A549 (cell line): ENCODE results near the gene ELAC2. TPM values are rescaled to one million over a fixed set of nuclear protein-coding genes. Genes with fewer than 3 reads are reported as not detected.

Experiments
- ATAC-seq, 2 experiments: fragments of 200-7000 bp in 1 of 2; fragments of >200 bp in 1 of 2; cut with Nextera tagmentation in 1 of 2; cut with Tn5 transposase in 1 of 2; 3 replicates each; pipeline versions ENCODE4 v1.8.0 to v1.9.1; 2018 to 2020; ENCODE audit warnings: mild to moderate bottlenecking in 1 of 2, moderate library complexity in 1 of 2
- CTCF ChIA-PET: fragments of 300-600 bp; sonication (Branson Sonifier 250); formaldehyde crosslinking; extraction: SDS; loops from one replicate; lab custom pipeline; 2021; ENCODE audit warnings: antibody characterized with exemption, inconsistent platforms; lab: Yijun Ruan, JAX
- POLR2A ChIA-PET: fragments of 350-600 bp; formaldehyde crosslinking; extraction: SDS; loops from one replicate; lab custom pipeline; 2021; ENCODE audit warnings: antibody characterized with exemption, inconsistent platforms; lab: Yijun Ruan, JAX
- DNase-seq, 2 experiments: peaks; one replicate each; pipeline versions ENCODE4 v3.0.0 to v3.0.0-alpha.2; 2011 to 2016; ENCODE audit warnings: low read depth in 1 of 2, low spot score in 1 of 2
- FAIRE-seq: peaks from 2 replicates; lab custom pipeline; 2011; peaks lifted over from hg19 to GRCh38; lab: Jason Lieb, UNC
- H3K27ac ChIP-seq, 2 experiments: fragments of >200 bp; sonication (Bioruptor Twin); formaldehyde crosslinking; 3 replicates each; pipeline ENCODE4 v1.5.1; 2016 to 2017
- H3K4me1 ChIP-seq: fragments of >200 bp; sonication (Bioruptor Twin); formaldehyde crosslinking; 3 replicates; pipeline ENCODE4 v1.6.1; 2016
- H3K4me2 ChIP-seq: fragments of >200 bp; sonication (Bioruptor Twin); formaldehyde crosslinking; 3 replicates; pipeline ENCODE4 v1.6.1; 2016
- H3K4me3 ChIP-seq: fragments of >200 bp; sonication (Bioruptor Twin); formaldehyde crosslinking; 3 replicates; pipeline ENCODE4 v1.5.1; 2016
- H3K9me3 ChIP-seq: fragments of >200 bp; sonication (Bioruptor Twin); formaldehyde crosslinking; 3 replicates; pipeline ENCODE4 v1.6.1; 2016
- ATOH8 ChIP-seq: fragments of 250-450 bp; sonication (Bioruptor Pico); IDR thresholded peaks from 2 replicates; pipeline ENCODE4 v1.5.0; 2020; ENCODE audit warnings: low read depth, mild to moderate bottlenecking, moderate library complexity
- CBX8 ChIP-seq: fragments of 200-600 bp; sonication (generic); IDR thresholded peaks from 2 replicates; pipeline ENCODE4 v1.6.1; 2016
- CEBPB ChIP-seq, 2 experiments: fragments of >200 bp in 1 of 2; sonication (Bioruptor Twin) in 1 of 2; formaldehyde crosslinking in 1 of 2; IDR thresholded peaks; 2 replicates each; pipeline ENCODE4 v1.6.1; 2012 to 2016
- CHD2 ChIP-seq: fragments of 150-350 bp; IDR thresholded peaks from 2 replicates; pipeline ENCODE4 v1.6.1; 2014; ENCODE audit warnings: low read length; ENCODE audit not compliant: partially characterized antibody
- CHD4 ChIP-seq: fragments of 200-600 bp; sonication (generic); IDR thresholded peaks from 2 replicates; pipeline ENCODE4 v1.6.1; 2016; ENCODE audit warnings: antibody characterized with exemption, mild to moderate bottlenecking, borderline replicate concordance
- EHMT2 ChIP-seq: fragments of 200-600 bp; sonication (generic); IDR thresholded peaks from 2 replicates; pipeline ENCODE4 v1.6.1; 2016; ENCODE audit warnings: antibody characterized with exemption, low read depth, mild to moderate bottlenecking, moderate library complexity
- FOSL2 ChIP-seq, 2 experiments: fragments of 450-650 bp in 1 of 2; fragments of >200 bp in 1 of 2; sonication (Bioruptor Twin) in 1 of 2; formaldehyde crosslinking; IDR thresholded peaks; 2 replicates each; pipeline versions ENCODE4 v1.5.0 to v1.6.1; 2016 to 2020; ENCODE audit warnings: mild to moderate bottlenecking in 1 of 2, moderate library complexity in 1 of 2
- FOXS1 ChIP-seq: fragments of 250-450 bp; sonication (Bioruptor Pico); IDR thresholded peaks from 2 replicates; pipeline ENCODE4 v1.5.0; 2020; ENCODE audit warnings: mild to moderate bottlenecking, moderate library complexity
- GATA3 ChIP-seq: IDR thresholded peaks from 2 replicates; pipeline ENCODE4 v1.6.1; 2012; ENCODE audit warnings: borderline replicate concordance
- HDAC2 ChIP-seq: fragments of 200-600 bp; sonication (generic); IDR thresholded peaks from 2 replicates; pipeline ENCODE4 v1.6.1; 2016
- HMGXB4 ChIP-seq: fragments of 250-450 bp; sonication (Bioruptor Pico); IDR thresholded peaks from 2 replicates; pipeline ENCODE4 v1.5.0; 2021; ENCODE audit warnings: mild to moderate bottlenecking, moderate library complexity, borderline replicate concordance
- HOXA7 ChIP-seq: fragments of 250-450 bp; sonication (Bioruptor Pico); IDR thresholded peaks from 2 replicates; pipeline ENCODE4 v1.5.0; 2020; ENCODE audit warnings: mild to moderate bottlenecking, moderate library complexity
- HOXB5 ChIP-seq: fragments of 250-450 bp; sonication (Bioruptor Pico); IDR thresholded peaks from 2 replicates; pipeline ENCODE4 v1.5.0; 2020; ENCODE audit warnings: mild to moderate bottlenecking, moderate library complexity
- JUNB ChIP-seq: fragments of >200 bp; sonication (Bioruptor Twin); formaldehyde crosslinking; IDR thresholded peaks from 2 replicates; pipeline ENCODE4 v1.6.1; 2016
- KDM1A ChIP-seq: fragments of 200-600 bp; sonication (generic); IDR thresholded peaks from 2 replicates; pipeline ENCODE4 v1.6.1; 2016; ENCODE audit warnings: low read depth, mild to moderate bottlenecking
- MAFK ChIP-seq: fragments of 450-650 bp; IDR thresholded peaks from 2 replicates; pipeline ENCODE4 v1.6.1; 2014; ENCODE audit not compliant: partially characterized antibody
- MAX ChIP-seq: IDR thresholded peaks from 2 replicates; pipeline ENCODE4 v1.6.1; 2012
- MAZ ChIP-seq: fragments of 150-350 bp; IDR thresholded peaks from 2 replicates; pipeline ENCODE4 v1.6.1; 2014; ENCODE audit warnings: antibody characterized with exemption, low read depth, low read length, borderline replicate concordance
- MYC ChIP-seq: IDR thresholded peaks from 2 replicates; pipeline ENCODE4 v1.6.1; 2012; ENCODE audit warnings: mild to moderate bottlenecking, inconsistent platforms, low read length, improper control_type of control experiment, borderline replicate concordance
- NR3C1 ChIP-seq: fragments of >200 bp; sonication (Bioruptor Twin); formaldehyde crosslinking; IDR thresholded peaks from 3 replicates; pipeline ENCODE4 v1.6.1; 2017
- PHF8 ChIP-seq: fragments of 200-600 bp; sonication (generic); IDR thresholded peaks from 2 replicates; pipeline ENCODE4 v1.6.1; 2016; ENCODE audit warnings: low read depth, mild to moderate bottlenecking, antibody characterized with exemption, moderate library complexity, borderline replicate concordance
- POLR2AphosphoS2 ChIP-seq: conservative IDR thresholded peaks from 2 replicates; pipeline ENCODE4 v1.6.1; 2012; ENCODE audit warnings: low read length, improper control_type of control experiment, inconsistent platforms
- RNF2 ChIP-seq: fragments of 200-600 bp; sonication (generic); IDR thresholded peaks from 2 replicates; pipeline ENCODE4 v1.6.1; 2016; ENCODE audit warnings: low read depth, mild to moderate bottlenecking, antibody characterized with exemption, moderate library complexity, borderline replicate concordance
- SREBF2 ChIP-seq: fragments of 450-650 bp; IDR thresholded peaks from 2 replicates; pipeline ENCODE4 v1.6.1; 2014; ENCODE audit warnings: mild to moderate bottlenecking, moderate library complexity
- TP53 ChIP-seq: fragments of 250-450 bp; sonication (Bioruptor Pico); IDR thresholded peaks from 2 replicates; pipeline ENCODE4 v1.5.0; 2021; ENCODE audit warnings: mild to moderate bottlenecking, moderate library complexity
- USF2 ChIP-seq: fragments of 450-650 bp; IDR thresholded peaks from 2 replicates; pipeline ENCODE4 v1.6.1; 2014; ENCODE audit warnings: antibody characterized with exemption
- ZC3H11A ChIP-seq: fragments of 450-650 bp; IDR thresholded peaks from 2 replicates; pipeline ENCODE4 v1.6.1; 2014; ENCODE audit warnings: antibody characterized with exemption, mild to moderate bottlenecking
- ZNF302 ChIP-seq: fragments of 250-450 bp; sonication (Bioruptor Pico); IDR thresholded peaks from 2 replicates; pipeline ENCODE4 v1.9.0; 2021; ENCODE audit warnings: inconsistent platforms, mild to moderate bottlenecking, moderate library complexity
- WGBS: methylation state at CpG from one replicate; pipeline ENCODE4 v1.1.6; 2017; ENCODE audit errors: missing lambda C conversion rate; 5-methylcytosine and 5-hydroxymethylcytosine counted together
- polyA plus RNA-seq, 4 experiments: library from polyadenylated mRNA; depleted of rRNA in 3 of 4; stranded (reverse); fragments of >200 nt; fragmentation: RNase III in 1 of 4; extraction: RNeasy Plus Mini Kit Qiagen cat#74134 plus additional on column Dnase treatment in 1 of 4; gene quantifications; 2 replicates in 3 of 4; 3 replicates in 1 of 4; pipeline ENCODE4 v1.2.3, GENCODE V29; 2011 to 2017

ELAC2 gene
- polyA plus RNA-seq, 2 of the 4 experiments (the other 2 are of a cell fraction), result 97.9 to 106 TPM

- TF ChIP-seq KDM1A (no peak), JUNB (no peak), MYC (no peak), POLR2AphosphoS2 (no peak), CHD2 (no peak), HOXA7 (CRISPR knock-in tag) (no peak), CHD4 (no peak), SREBF2 (no peak), GATA3 (no peak), ZNF302 (CRISPR knock-in tag) (no peak), HMGXB4 (CRISPR knock-in tag) (no peak), PHF8 (no peak), HDAC2 (no peak), RNF2 (no peak), TP53 (CRISPR knock-in tag) (no peak), MAZ (no peak), MAFK (no peak), CEBPB (IDR thresholded peaks at IDR 0.05) (no peak), CBX8 (no peak), MAX (no peak)
- ChIA-PET POLR2A (no interaction called here), CTCF (interaction anchor here (1.0 to 2.5 kb wide), 3 partner anchors 10 to 32 kb away, joined by 3 to 6 read pairs (median 5); no protein-coding TSS in a partner anchor)
- Histone ChIP-seq H3K4me1 (no peaks in the 10 kb centered on the region), H3K9me3 (no peaks in the 10 kb centered on the region), H3K27ac (no peak overlapping the region), H3K4me2 (no peak overlapping the region), H3K4me3 (no peak overlapping the region)
- ATAC-seq, result no peak
- 95% methylated on average over 5 of the region's 5 CpGs for WGBS
- FAIRE-seq, result no peak
- DNase-seq, result no peak
Observed at GRCh38 chr17:12998874-12999273, 19.0 kb downstream of the ELAC2 start.

- POLR2A ChIA-PET, result no interaction called here
- H3K4me3 ChIP-seq, result no peak overlapping the region
- H3K9me3 ChIP-seq, result no peaks in the 10 kb centered on the region
- ATAC-seq, result no peak
- no peaks in the 10 kb centered on the region for H3K4me1 ChIP-seq
- DNase-seq, result no peak
- FAIRE-seq, result no peak
- TF ChIP-seq HOXA7 (CRISPR knock-in tag) (no peak), USF2 (no peak), ATOH8 (CRISPR knock-in tag) (no peak), ZC3H11A (no peak), CBX8 (no peak), HOXB5 (CRISPR knock-in tag) (no peak), TP53 (CRISPR knock-in tag) (no peak), CHD2 (no peak), NR3C1 (no peak), EHMT2 (no peak), KDM1A (no peak), FOXS1 (CRISPR knock-in tag) (no peak), POLR2AphosphoS2 (no peak), FOSL2 (IDR thresholded peaks at IDR 0.05) (no peak), FOSL2 (CRISPR knock-in tag; IDR thresholded peaks at IDR 0.05) (no peak)
- 91% methylated on average over 8 of the region's 8 CpGs for WGBS
- CTCF ChIA-PET, result interaction anchor here (1.0 to 2.5 kb wide), 5 partner anchors 10 to 32 kb away, joined by 3 to 7 read pairs (median 5); no protein-coding TSS in a partner anchor
- H3K4me2 ChIP-seq, result no peak overlapping the region
- no peak overlapping the region for H3K27ac ChIP-seq
Observed at GRCh38 chr17:12998461-12998860, 19.4 kb downstream of the ELAC2 start.
